HG02571 (cell line): Measurements from ENCODE around the gene PNPLA7.

ENCODE experiments used
- ATAC-seq: cut with Tn5 transposase; IDR thresholded peaks from one replicate; pipeline ENCODE4 v1.9.1; 2021; ENCODE audit warnings: mild to moderate bottlenecking, moderate library complexity; ENCODE audit not compliant: unreplicated experiment

The PNPLA7 gene

DNA sequence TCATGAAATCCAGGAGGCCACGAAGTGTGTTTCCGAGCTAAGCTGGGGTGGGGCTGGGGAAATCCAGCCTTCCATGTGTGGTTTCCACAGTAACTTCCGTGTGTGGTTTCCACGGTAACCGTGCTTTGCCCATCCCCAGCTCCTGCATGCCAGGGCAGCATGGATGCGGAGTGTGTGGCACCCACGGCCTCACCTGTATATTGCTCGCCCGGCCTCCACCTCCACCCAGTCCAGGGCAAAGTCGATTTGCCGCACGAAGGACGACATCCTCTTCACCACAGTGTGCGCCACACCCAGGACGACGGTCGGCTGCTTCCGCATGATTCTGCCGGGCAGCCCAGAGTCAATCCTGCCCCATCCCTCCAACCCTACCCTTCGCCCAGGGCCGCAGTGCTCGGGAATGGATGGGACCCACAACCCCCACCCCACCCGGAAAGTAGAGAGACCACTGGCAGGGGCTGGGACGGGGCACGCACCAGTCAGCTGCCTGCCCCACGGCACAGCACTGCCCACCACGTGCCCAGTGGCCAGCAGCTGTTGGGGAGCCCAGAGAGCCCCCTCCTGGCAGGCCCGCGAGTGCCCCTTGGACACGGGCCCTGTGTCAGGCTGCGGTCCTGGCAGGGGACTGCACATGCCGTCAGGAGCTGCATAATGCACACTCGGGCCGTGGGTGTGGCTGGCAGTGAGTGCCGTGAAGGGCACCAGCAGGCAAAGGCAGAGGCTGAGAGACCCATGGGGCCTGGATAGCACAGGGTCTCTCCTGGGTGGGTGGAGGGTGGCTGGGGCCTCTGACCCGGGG is 52.1 kb downstream of the PNPLA7 start:
- no peak for ATAC-seq

DNA sequence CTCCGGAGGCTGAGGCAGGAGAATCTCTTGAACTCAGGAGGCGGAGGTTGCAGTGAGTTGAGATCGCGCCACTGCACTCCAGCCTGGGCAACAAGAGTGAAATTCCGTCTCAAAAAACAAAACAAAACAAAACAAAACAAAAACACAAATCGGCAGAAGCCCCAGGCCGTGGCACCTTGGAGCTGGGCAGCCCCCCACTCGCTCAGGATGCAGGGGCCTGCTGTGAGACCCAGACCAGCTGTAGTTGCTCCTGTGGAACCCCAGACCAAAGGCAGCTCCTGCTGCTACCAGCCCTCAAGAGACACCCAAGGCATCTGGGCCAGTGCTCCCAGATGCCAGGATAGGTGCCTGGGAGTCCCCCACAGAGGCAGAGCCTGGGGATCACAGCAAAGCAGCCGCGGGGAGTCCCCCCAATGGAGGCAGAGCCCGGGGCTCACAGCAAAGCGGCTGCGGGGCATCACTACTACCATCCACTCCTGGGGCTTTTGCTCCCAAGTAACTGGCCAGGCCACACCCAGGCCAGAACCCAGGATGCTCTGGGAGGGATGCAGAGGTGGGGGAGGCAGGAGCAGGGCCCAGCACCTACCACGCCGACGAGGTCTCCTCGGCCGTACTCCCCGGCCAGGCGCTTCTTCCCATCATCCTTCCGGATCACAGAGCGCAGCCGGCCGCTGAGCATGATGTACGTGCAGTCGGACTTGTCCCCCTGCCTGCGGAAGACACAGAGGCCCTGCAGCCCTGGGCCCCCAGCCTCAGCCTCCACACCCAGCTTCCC is 53.4 kb downstream of the PNPLA7 start:
- no peak for ATAC-seq

DNA sequence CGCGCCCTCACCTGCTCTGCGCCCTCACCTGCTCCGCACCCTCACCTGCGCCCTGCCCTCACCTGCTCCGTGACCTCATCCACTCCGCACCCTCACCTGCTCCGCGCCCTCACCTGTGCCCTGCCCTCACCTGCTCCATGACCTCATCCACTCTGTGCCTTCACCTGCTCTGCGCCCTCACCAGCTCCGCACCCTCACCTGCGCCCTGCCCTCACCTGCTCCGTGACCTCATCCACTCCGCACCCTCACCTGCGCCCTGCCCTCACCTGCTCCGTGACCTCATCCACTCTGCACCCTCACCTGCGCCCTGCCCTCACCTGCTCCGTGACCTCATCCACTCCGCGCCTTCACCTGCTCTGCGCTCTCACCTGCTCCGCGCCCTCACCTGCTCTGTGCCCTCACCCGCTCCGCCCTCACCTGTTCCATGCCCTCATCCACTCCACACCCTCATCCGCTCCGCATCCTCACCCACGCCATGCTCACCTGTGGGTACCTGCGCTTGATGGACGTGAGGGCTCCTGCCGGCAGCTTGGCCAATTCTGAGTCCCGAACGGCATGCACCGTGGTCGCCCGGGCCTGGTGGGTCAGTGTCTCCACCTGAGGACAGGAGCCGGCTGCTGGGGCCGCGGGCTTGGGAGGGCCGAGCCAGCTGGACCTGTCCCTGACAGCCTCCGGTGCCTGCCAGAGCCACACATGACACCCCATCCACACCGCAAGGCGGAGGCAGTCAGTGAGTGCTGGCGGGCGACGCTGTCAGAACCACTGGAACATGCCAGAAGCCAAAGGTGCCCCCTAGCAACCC is 55.5 kb downstream of the PNPLA7 start:
- ATAC-seq = no peak

DNA sequence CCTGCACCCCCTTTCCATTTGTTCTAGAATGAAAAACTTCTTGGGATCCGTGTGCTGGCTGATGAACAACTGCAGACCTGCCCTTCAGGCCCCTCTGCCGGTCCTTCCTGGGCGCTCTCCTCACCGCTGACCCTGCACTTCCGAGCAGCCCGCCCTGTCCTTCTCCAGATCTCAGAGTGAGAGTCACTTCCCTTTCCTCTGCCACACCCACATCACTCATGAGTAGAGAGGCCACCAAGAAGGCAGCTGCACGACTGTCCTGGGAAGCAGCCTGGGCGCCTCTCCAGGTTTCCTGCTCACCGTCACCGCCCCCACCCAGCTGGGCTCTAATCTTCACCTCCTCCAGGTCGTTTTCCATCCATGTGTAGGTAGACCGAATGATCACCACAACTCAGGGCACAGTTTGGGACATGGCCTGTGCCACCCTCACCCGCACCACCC is 56.1 kb downstream of the PNPLA7 start:
- no peak for ATAC-seq

DNA sequence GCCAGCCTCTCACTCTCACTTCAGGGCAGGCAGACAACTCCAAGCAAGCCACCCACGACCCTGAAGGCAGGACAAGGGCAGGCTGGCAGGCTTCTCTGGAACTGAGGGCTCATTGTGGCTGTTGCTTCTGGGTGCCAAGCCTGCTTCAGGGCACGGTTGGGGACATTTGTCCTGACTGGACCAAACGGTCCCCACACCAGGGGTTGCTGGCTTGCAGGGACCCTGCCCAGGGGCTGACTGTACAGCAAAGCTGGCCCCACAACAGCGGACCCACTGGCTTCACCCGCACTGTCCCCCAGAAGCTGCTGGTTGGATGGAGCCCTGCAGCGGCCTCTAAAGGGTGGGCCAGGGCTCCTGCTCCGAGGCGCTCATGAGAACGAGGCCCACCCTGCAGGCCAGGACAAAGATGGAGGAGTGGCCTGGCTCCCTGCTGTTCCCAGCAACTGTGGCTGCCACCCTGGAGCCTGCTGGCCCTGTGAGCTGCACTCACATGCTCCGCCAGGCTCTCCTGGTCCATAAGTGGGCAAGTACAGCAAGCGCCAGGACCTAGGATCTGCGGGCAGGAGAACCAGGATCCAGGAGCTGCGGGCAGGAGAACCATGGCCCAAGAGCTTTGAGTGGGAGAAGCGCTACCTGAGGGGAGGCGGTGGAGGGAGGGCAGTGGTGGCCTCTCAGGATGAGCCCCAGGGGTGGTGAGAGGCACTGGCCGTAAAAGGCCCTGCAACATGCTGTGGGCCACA is 56.7 kb downstream of the PNPLA7 start:
- no peak for ATAC-seq

DNA sequence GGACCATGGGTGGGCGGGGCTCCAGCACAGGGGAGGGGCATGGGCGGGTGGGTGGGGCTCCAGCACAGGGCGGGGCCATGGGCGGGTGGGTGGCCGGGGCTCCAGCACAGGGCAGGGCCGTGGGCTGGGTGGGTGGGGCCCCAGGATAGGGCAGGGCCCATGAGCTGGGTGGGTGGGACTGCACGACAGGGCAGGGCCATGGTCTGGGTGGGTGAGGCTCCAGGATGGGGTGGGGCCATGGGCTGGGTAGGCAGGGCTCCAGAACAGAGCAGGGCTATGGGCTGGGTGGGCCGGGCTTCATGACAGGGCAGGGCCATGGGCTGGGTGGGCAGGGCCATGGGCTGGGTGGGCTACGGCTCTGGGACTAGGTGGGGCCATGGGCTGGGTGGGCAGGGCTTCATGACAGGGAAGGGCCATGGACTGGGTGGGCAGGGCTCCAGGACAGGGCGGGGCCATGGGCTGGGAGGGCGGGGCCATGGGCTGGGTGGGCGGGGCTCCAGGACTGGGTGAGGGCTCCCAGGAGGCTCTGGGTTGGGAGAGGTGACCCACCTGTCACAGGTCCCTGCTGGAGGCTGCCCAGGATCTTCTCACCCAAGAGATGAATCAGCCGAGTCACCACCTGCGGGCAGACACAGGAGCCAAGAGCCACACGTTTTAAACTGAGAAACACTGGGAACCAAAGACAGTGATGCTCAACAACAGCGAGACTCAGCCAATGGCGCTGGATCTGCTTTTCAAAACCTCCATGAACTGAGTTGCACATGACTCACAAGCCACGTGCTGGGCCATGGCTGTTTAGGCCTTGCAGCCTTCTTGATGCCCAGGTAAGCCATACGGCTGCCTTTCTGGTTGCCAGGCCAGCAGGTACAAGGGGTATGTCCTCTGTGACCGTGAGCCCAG is 57.5 kb downstream of the PNPLA7 start:
- ATAC-seq = no peak

DNA sequence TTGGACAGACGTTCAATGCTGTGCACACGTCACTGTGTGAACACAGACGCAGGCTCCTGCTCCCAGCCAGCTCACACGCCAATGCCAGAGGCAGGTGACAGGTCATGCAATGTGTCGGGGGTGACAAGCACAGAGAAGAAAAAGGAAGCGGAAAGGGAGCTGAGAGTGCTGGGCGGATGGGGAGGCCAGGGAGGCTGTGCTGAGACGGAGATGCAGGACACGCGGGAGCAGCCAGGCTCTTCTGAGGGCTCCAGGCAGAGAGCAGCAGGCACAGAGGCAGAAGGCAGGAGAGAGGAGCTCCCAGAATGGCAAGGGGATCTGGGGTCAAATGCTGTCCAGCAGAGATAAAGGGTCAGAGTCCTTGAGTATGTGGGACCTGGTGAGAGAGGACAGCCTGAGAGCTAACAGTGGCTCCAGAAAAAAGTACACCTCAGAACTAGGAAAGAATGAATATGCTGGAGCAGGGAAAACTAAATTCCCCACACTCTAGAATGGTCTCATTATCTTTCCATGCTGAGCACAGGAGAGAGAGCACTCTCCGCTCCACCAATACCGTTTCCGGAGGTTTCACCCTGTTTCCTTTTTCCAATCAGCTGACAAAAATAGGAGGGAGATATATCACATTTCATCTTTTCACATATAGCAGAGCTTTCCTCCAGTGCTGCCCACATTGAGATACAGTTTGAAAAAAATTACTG is 58.3 kb downstream of the PNPLA7 start:
- no peak for ATAC-seq

DNA sequence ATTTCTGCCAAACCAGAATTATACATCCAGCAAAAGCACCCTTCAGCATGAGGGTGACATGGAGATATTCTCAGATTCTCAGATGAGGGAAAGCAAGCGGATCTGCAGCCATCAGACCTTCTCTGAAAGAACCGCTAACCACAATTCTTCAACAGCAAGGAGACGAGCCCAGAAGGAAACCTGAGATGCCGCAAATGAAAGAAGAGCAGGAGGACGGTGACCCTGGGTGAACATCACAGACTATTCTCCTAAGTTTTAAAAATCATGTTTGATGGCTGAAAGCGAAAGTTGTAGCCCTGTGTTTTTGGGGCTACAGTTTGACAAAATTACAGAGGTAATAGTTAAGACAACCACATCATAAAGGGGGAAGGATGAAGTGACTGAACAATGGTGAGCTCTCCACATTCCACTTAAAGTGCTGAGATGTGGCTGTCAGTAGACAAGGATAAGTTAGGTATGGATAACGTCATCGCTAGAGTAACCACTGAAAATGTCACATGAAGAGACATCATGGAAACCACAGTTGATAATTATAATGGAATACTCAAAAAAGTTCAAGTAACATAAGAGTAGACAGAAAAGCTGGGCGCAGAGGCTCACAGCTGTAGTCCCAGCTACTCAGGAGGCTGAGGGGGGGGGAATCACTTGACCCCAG is 59.5 kb downstream of the PNPLA7 start:
- no peak for ATAC-seq

DNA sequence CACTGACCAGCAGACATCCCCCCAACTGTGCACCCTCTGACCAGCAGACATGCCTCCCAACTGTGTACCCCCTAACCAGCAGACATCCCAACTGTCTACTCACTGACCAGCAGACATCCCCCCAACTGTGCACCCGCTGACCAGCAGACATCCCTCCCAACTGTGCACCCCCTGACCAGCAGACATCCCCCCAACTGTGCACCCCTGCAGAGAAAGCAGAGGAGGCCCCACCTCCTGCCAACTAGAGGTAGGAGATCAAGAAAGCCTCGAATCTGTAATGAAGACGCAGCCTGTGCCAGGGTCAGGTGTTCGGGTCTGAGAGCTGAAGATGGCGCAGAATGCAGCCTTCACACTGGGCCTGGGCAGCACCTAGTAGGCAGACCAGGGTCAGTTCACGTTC is 61.3 kb downstream of the PNPLA7 start:
- no peak for ATAC-seq

DNA sequence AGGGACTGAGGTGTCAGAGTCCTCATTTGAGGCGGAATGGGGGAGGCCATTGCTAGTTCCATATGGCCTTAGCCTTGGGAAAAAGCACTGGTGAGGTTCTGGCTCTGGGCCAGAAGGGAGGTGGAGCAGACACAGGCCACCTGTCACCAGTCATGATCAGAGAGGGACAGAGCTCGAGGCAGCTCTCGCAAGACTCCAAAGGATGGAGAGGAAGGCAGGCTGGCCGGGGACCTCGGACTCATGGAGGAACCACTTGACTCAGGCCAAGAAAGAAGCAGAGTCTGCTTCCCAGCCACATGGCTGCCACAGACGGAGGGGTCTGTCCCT is 61.9 kb downstream of the PNPLA7 start:
- no peak for ATAC-seq

DNA sequence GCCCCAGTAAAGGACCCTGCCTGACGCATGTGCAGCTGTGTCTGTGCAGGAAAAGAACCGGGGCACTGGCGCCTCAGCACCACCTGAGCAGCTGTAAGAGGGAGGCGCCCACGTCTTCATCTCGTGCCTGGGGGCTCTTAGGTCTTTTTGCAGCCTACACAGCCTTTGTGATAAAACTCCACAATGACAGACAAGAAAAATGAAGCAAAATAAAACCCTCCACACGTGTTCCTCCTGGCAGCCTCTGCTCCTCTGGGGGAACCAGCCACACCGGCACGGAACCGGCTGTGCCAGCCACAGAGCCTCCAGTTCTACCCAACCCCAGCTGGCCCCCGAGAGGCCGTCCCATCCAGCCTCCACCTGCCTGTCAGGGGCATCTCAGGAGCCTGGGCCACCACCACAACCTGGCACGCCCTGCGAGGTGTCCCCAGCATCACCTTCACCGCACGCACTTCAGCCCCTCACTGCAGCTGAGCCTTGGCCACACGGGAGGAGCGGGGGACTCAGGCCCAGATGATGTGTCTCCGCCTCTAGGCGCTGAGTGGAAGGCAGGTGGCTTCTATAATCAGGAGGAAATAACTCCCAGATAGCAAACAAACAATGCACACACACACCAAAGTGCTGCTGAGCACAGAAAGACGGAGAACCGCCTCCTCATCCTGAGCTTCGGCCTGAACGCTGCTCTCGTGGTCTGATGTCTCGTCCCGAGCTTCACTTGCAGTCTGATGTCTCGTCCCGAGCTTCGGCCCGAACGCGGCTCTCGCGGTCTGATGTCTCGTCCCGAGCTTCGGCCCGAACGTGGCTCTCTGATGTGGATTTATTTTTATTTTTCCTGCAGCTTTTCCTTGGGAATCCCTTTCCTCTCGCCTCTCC is 62.5 kb downstream of the PNPLA7 start:
- no peak for ATAC-seq

DNA sequence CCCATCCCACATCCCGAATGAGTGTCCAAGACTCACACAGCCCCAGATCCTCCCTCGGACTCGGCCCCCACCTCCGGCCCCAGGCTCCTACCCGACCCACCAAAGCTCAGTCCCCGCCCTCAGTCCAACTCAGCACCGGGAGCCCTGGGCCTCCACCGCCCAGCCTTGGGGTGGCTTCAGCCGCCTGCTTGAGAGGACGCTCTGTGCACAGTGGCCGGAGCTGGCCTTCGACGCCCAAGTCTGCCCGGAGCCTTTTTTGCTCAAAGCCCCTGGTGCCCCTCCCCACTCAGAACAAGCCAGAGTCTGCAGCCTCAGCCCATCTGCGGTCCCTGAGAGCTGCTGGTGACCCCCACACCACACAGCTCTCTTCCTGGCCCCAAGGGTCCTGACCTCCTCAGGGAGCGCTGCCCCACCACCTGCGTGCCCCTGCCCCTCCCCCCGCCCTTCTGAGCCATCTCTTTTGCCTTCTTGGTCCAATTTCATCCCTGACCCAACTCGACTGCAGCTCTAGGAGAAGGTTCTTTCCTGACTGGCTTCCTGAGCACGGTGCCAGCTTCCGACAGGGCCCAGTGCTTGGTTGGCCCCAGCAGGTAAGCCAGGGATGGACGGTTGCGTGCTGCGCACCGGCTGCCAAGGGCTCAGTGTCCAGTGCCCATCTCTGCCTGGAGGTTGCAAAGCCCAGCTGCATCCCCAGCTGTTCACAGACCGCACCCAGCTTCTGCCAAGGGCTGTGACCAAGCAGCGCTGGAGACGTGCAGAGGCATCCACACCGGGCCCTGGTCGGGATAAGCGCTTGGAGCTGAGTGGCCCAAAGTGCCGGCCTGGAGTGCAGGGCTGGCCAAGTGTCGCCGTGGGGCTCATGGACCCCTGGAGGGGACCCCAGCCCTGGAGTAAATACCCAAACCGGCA is 63.4 kb downstream of the PNPLA7 start:
- no peak for ATAC-seq

DNA sequence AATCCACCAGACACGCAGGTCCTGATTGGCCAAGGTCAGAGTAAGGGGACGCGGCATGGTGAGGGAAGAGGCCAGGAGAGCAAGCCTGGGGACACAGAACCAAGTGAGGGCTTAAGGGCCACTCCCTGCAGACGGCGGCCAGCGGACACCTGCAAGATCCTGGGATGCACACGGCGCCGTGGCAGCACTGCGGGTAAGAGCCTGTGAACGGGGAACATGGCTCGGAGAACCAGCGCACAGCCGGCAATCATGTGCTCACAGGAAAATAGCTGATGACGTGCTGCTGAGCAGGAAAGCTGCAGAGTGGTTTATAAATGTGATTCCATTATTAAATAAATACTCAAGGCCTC is 64.1 kb downstream of the PNPLA7 start:
- ATAC-seq = no peak

DNA sequence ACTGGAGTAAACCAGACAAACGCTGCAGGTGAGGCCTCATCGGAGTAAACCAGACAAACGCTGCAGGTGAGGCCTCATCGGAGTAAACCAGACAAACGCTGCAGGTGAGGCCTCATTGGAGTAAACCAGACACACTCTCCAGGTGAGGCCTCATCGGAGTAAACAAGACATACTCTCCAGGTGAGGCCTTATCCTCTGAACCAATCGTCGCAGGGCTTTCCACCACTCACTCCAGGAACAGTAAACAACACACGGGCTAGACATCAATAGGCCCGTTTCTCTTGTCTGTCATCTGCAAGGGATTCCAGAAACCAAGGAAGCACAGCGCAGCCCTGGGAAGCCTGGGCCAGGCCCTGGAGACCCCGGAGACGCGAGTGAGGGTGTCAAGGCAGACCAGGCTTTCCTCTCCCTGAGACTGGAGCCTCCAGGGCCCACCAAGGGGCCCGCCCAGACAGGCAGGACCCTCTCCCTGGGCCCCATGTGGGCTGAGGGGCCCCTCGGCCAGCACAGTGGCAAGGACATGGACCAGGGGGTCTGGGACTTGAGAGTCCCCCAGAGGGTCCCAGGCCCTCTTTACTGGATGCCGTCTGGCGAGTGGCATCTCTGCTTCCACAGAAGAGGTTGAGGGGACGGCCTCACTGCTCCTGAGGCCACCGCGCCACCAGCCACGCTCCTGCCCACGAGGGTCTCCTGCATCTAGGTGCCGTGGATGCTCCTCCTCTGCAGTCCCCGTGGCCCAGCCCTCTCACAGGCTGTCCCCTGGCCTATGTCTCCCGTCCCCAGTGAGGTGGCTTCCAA is 64.7 kb downstream of the PNPLA7 start:
- ATAC-seq = no peak

DNA sequence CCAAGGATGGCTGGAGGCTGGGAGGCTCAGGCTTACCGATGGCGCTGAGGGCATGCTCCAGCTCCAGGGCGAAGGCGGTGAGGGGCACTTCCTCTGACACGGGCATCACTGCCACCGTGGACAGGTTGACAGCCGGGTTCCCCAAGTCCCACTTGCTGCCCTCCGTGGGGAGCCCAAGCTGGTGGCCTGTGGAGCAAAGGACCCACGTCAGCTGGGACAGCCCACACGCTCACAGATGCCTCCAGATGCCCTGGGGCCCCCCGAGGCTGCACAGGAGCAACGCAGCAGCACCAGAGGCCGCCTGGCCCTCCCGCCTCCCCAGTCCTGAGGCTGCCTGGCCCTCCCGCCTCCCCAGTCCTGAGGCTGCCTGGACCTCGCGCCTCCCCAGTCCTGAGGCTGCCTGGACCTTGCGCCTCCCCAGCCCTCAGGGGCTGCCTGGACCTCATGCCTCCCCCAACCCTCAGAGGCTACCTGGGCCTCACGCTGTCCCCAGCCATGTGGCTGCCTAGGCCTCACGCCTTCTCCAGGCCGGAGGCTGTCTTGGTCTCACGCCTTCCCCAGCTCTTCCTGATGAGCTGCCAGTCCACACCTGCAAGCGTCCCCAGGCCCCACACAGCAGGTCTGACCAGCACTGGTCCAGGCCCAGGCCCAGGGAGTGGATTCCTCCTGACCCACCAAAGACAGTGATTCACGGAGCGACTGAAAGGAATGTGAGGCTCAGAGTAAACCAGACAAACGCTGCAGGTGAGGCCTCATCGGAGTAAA is 65.5 kb downstream of the PNPLA7 start:
- ATAC-seq = no peak
